ENCODE data around the gene AGAP9.
"Not testable (repeated sequence)": the region's sequence is repeated elsewhere in the genome, so short reads cannot be mapped to it uniquely, and the experiment has no call there.

DNA sequence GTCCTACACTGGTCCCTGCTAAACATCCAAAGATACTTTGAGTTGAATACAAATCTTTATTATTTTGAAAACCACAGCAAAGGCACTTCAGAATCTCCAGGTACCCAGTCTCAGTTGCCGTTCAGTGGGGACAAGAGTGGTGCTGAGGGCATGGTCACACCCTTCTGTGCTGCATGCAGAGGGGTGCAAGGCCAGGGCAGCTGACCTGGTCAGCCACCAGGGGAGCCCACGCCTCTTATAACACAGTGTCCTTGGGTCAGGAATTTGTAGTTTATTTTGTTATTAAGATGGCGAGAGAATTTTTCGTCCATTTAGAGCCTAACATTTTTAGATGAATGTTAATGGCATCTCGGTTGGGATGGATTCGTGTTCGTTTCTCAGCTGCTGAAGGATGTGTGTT is 55.5 kb downstream of the AGAP9 start:
- TF ChIP-seq REST (IDR thresholded peaks at IDR 0.05; ENCODE audit: insufficient read depth in 1 of 2, low read depth in 2 of 2, low read length in 1 of 2); CTCF (IDR thresholded peaks at IDR 0.05); POLR2AphosphoS5 (IDR thresholded peaks at IDR 0.05; ENCODE audit: low read depth, low read length); SIN3A (IDR thresholded peaks at IDR 0.05; ENCODE audit: borderline replicate concordance, insufficient read depth, low read depth, low read length); TCF7L2 (IDR thresholded peaks at IDR 0.05; ENCODE audit: low read depth, low read length): not testable (repeated sequence)
